GM03348 (cell line): ENCODE measurements around the gene P2RY2.
"Not testable (repeated sequence)": the region's sequence is repeated elsewhere in the genome, so short reads cannot be mapped to it uniquely, and the experiment has no call there.

Source experiments
- DNase-seq: peaks from one replicate; pipeline ENCODE4 v3.0.0; 2012; ENCODE audit warnings: low spot score

The P2RY2 gene

DNA sequence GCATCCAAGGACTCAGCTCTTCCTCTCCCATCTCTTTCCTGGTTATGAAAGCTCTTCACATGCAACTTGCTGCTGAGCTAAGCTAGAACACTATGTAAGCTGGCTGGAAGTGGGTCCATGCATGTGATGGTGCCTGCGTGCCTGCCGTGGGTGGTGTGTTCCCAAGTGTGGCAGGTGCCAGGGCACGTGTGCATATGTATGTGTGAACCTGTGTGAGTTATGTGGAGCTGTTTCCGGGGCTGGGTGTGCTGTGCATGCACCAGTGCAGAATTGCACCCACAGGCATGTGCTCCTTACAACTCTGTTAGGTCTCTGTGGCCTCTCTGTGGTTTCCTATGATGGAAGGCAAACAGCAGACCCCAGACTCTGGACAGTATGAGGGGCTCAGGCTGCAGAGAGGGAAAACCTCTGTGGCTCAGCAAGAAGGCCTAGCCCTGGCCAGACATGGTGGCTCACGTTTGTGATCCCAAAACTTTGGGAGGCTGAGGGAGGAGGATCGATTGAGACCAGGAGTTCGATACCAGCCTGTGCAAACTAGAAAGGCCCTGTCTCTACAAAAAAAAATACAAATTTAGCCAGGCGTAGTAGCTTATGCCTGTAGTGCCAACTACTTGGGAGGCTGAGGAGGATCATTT is 49.9 kb downstream of the P2RY2 start:
- no peak for DNase-seq

DNA sequence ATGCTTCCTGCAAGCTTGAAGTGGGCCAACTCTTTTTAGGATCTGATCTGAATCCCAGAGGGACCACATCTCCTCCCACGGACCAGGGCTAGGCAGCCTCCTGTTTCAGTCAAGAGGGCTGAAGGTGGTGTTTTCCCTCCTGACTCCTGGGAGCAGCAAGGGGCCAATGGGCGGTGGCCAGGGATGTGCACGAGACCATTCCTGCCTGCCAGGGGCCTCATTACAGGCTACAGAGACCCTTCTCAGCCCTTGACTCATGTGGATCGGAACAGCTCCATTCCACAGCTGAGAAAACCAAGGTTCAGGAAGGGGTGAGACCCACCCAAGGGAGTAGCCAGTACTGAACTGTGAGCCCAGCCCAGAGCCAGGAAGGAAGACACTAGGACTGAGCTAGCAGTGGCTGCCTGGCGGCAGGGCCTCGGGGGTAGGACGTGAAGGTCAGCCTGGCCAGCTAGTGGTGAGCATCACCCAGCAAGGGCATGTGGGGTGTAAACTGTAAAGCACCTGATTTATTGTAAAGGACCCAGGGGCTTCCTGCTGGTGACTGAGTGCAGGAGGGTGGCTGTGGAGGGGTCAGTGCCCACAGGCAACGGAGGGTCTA is 50.7 kb downstream of the P2RY2 start:
- DNase-seq: no peak

DNA sequence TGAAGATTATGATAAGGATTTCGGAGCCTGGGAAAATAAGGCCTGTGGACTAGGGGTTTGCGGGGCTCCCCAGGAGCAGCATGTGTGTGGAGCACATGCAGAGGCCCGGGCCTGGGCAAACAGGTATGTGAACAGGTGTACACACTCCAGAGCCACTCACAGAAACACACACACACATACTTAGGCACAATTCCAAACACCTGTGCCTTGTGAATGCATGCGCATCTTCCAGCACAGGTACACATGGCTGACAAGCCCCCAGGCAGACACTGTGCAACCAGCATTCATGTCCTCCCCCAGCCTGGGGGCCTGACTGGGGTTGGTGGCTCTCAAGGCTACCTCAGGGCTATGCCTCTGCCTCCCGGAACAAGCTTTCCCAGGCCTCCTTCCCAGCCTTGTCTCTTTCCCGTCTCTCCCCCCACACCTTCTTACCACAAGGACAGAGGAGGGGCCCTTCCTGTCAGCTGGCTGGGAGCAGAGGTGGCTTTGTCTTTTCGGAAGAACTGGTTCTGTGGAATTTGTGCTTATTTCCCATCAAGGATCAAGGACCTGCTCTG is 51.5 kb downstream of the P2RY2 start:
- no peak for DNase-seq

DNA sequence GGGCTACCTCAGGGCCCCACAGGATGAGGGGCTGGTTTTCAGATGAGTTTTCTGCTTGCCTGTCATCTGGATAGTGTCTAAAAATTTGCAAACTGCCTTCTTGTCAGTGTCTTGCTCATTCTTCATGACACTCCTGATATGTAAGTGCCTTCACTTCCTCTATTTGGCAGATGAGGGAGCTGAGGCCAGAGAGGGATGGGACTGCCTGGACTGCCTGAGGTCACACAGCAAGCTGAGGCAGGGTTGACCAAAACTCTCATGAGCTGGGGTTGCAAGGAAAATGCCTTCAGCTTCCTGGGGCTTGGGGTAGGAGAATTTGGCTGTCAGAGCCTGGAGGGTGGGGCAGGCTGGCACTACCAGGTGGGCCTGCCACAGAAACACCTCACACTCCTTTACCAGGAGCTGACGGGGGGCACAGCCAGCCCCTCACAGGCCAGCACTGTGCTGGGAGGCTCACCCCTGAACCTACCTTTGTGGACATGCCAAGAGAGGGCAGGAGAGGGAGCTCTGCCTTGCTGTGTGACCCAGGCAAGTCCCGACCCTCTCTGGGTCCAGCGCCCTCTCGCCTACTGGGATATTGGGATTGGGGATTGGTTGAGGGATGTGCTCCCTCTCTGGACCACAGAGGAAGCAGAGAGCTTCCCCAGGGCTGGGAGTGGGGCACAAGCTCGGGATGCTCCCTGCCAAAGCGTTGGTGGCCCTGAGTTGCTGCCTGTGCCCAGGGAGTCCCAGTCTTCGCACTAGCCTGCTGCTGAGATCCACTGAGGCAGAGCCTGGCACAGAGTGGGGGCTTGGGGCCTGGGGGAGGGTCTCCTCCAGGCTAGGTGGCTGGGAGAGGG is 52.2 kb downstream of the P2RY2 start:
- DNase-seq: no peak

DNA sequence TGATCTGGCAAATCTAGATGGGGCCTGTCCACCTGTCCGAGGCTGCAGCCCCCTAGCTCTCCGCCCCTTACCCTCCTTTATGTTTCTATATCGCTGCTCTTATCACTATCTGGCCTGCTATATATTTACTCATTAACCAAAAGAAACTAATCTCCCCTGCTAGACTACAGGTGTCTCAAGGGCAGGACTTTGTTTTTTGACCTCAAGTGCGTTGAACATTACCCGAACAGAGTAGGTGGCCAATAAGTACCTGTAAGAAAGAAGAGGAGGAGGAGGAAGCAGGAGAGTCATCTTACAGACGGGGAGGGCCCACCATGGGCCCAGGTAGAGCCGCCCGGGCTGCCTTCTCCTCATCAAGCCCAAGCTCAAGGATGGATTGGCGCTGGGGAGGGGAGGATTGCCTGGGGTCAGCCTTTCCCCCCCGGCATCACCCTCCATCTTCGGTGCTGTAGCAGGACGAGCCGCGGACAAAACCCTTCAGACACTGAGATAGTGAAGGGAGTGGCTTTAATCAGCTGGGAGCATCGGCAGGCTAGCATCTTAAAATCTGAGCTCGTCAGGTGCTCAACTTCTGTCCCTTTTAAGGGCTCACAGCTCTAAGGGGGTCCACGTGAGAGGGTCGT is 52.9 kb downstream of the P2RY2 start:
- no peak for DNase-seq

DNA sequence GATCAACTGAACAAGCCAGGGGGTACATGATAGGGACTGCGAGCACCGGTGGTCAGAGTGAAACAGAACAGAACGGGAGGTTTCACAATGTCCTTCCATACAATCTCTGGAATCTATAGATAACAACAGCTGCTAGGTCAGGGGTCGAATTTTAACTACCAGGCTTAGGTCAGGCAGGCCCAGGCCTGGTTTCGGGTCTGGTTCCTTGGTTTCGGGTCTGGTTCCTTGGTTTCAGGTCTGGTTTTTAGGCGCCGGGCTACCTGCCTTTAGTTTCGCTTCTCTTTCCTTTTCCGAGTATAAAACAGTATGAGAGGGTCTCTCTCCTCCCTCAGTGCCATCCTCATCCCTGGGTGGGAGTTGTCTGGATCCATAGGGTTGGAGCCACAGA is 53.4 kb downstream of the P2RY2 start:
- not testable (repeated sequence) for DNase-seq

DNA sequence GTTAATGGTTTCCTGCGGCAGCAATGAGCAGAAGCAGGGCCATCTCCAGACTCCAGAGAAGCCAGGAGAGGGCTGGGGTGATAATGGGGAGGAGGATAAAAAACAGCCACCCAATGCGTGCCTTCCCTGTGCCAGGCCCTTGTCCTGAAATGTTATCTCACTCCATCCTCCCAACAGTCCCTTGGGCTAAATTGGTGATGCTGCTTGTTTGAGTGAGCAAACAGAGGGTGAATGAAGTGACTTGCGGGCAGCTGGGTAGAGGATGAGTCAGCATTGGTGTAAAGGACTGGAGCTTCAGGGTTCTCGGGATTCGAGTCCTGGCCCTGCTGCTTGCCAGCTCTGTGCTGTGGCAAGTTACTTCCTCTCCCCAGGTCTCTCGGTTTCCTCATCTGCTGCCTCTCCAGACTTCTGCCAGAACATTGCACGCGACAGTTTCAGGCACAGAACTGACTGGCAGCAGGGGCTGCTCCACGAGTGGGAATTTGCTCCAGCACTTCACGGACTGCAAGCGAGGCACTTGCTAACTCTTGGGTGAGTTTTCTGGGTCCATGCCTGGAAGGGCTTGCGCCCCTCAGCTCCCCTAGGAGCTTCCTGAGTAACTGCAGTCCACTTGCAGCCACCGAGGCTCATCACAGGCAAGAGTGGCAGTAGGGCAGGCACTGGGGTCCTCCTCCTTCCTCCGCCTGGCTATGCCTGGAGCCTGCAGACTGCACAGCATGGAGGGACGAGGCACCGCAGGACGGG is 54.0 kb downstream of the P2RY2 start, which contains the start of gene P2RY6:
Gene P2RY6 (plus strand): TSS at position 403 of the 744 bp plus-strand sequence. CDS start 24,181 bp downstream, outside the sequence.
- DNase-seq: peak; percentile 29

DNA sequence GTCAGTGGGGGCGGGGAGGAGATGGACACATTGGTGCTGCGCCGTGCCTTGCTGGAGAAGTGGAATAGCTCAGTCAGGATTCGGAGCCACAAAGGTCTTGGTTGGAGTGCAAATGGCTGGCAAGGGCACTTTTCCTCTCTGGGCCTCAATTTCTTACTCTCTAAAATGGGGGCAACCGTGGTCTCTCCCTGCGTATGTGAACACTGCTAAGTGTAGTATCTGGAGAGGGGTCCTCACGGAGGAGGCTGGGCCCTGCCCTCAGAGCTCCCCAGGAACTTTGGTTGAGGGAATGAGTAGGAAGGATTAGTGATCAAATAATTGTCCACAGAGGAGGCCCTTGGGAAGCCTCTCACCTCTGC is 54.6 kb downstream of the P2RY2 start:
- no peak for DNase-seq

DNA sequence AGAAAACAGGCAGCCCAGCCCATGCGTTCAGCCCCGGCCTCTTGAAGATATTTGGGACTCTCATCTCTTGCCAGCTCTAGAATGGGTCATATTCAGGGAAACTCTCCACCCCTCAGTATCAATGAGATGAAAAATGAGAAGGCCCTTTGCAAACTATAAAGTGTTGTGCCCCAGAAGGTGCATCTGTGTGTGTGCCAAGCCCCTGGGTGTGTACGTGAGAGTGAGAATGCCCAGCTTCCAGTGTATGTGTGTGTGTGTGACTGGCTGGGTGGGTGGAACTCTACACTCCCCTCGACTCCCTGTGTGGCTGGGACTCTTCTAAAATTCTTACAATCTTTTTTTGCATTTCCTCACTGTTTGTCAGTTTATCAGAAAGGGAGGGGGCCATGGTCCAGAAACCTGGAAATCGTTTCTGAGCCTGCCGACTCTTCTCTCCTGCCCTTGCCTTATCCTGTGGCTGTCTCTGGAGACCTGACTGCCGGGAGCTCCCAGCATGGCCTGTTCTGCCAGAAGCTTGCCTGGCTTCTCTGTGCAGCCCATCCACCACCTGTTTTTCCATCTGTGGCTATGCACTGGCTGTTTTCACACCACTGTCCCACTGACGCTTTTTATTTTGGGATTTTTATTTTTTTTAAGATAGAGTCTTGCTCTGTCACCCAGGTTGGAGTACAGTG is 55.3 kb downstream of the P2RY2 start:
- DNase-seq: no peak

DNA sequence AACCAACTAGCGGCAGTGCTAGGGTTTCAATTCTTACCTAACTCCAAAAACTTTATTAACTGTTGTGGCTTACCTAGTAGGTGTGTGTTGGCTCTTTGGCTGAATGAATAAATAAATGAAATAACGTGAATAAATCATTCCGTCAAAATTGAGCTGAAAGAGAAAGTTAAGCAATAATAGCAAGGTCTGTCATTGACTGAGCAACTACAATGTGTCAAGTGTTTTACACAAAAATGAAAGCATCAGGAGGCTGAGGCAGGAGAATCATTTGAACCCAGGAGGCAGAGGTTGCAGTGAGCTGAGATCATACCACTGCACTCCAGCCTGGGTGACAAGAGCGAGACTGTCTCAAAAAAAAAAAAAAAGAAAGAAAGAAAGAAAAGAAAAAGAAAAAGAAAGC is 56.1 kb downstream of the P2RY2 start:
- DNase-seq: not testable (repeated sequence)

DNA sequence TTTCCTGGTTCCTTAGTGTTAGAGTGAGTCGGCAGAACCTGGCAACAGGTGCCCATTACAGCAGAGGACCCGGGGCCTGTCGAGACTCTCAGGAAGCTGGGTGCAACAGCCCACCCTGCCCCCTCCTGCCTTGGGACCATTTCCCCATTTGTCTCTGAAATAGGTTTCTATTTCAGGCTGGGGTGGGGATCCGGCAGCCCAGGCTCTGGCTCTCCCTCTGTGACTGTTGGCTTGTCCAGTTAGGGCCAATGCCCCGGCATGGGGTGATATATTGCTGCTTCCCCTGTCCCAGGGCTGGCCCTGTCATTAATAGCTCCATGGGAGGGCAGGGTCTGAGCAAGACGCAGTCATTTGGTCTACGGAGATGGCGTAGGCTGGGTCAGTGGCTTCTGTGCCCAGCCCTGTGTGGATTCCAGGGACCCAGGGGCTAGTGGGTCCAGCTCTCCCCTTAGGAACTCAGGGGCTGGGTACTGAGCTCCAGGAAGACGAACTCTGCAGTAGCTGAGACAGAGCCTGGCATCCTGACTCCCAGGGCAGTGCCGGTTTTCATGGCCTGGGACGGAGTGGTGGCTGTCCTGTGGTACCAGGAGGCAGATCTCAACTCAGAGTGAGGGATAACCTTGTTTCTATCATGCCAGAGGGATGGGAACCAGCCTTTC is 56.8 kb downstream of the P2RY2 start:
- DNase-seq: no peak

DNA sequence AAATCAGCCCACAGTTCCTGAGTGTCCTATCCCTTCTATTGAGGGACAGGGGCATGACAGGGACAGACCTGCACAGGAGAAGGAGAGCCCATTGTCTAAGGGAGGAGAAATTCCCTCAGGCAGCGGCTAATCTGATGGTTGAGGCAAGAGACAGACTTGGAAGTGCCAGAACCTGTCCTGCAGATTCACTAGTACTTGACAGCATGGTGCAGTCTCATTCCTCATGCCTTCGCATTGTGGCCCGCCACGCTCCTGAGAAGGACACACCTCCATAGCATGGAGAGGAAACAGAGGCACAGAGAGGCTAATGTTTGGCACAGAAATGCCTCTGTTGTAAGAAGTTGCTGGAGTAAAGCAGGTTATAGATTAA is 57.3 kb downstream of the P2RY2 start:
- DNase-seq: no peak

DNA sequence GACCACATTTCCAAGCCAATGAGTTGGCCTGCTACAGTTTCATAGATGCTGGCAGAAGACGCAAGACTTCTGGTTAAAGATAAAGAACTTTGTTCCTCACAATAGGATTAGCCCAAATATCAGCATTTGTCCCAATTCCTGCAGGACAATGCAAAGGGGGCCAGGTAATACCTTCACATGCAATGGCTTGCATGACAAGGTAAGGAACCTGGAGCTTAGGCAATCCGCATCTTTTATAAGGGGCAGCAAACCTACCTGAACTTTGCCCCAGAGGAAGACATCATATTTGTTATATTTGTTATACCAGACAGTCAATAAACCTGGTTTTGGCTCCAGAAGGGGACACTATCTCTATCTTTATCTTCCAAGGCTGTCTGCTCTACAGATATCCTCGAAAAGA is 59.4 kb downstream of the P2RY2 start:
- DNase-seq: no peak

DNA sequence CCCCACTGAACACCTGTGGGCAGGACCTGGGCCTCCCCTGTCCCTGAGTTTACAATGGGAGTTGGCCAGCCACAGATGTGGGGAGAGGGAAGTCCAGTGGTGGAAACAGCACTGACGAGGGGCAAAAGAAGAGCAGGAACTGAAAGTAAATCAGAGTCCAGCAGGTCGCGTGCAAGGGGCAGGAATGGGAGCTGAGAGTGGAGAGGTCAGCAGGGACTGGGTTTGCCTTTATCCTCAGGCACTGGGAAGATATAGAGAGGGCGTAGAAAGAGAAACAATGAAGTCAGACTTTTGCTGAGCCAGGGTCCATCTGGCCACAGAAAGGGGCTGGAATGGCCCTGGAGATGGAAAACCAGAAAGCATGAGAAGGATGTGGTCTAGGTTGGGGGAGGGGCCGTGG is 62.5 kb downstream of the P2RY2 start:
- no peak for DNase-seq

DNA sequence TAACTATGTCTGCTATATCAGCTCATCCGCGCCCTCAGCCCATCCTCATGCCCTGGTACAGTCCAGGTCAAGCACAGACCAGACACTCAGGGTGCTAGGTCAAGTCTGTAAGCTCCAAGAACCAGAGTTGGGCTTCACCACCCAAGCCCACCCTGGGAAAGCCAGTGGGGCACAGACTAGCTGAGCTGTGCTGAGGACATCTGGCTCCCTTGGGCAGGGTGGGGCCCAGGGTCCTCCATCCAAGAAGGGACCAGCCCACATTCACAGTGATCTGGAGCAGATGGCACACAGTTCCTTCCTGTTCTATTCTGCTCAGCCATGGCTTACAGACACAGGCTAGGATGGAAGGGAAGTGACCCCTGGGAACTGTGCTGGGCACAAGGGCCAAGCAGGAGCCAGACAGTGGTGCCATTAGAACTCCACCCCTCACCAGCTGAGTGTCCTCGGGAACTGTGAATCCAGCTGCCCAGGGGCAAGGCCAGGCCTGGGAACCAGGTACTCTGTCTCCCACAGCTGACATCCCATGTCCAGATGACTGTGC is 63.2 kb downstream of the P2RY2 start:
- no peak for DNase-seq

DNA sequence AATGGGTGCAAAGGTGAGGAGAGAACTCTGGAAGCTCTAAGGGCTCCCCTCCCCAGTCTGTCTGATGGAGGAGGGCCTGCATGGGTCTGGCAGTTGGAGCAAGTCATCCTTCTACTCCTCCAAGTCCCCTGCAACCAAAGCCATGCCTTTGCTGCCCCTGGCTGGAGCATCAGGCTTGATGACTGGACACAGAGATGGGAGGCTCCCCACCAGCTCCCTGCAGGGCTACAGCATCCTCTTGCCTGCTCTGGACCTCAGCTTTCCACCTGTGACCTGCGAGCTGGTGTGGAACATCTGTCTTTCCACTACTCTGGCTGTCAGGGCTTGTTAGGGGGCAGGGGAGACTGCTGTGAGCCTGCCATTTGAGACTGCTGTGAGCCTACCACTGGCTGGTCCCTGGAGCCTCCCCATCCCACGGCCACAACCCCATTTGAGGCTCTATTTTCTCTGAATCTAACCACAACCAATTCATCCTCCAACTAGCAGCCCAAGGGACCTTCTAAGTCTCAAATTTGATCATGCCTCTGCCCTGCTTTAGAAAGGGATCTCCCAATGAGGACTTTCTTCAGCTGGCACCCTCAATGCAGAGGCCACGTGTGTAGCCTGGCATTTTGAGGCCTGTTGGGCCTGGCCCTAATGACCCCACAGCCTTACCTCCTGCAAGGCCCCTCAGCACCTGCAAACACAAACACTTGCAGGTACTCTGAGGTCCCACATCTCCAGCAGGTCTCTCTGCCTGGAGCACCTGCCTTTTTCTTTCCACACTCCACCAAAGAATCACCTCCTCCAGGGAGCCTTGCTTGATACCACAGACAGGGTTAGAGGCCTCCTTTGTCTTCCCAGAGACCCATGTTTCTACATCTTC is 63.9 kb downstream of the P2RY2 start:
- no peak for DNase-seq

DNA sequence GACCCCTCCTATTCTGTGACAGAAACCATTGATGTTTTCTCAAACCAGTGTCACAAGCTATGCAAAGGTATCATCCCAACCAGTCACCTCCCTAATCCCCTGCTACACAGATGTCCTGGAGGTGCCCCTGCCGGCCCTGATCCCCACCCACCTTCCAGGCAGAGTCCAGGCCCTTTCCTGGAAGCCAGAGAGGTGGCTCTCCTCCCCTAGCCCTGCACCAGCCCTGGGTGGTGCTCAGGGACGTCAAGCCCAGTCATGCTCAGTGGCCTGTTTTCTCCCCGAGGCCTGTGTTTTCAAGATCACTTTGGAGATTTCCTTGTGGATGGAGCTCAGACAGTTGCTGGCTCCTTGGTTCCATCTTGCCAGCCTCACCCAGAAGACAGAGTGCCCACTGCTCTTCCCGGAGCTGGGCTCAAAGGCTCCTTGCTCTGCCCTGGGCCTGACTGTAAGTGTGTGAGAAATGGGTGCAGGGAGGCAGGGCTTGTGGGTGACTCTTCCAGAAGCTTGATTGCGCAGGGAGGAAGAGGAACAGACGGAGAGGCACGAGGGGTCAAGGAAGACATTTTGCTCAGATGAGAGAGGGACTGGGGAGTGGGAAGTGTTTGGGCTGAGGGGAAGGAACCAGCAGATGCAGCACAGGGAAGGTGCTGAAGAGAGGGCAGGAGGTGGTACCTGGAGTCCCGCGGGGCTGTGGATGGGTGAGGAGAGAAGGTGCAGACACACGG is 65.4 kb downstream of the P2RY2 start:
- DNase-seq: no peak

DNA sequence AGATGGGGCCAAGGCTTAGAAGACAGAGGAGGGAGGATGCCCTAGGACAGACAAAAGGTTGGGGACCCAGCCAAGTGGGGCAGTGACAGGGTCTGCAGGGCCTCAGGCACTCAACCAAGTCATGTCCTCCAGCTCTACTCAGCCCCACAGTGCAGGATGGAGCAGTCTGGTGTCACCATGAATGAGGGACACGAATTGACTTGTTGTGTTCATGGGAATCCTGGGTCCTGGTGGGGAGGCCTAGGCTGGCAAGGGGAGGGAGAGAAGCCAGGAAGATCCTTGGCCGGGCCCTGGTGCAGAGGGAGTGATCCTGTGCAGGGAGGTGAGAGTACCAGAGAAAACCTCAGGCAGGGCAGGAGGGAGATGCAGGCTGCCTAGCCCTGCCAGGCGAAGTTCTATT is 66.0 kb downstream of the P2RY2 start:
- DNase-seq: no peak

DNA sequence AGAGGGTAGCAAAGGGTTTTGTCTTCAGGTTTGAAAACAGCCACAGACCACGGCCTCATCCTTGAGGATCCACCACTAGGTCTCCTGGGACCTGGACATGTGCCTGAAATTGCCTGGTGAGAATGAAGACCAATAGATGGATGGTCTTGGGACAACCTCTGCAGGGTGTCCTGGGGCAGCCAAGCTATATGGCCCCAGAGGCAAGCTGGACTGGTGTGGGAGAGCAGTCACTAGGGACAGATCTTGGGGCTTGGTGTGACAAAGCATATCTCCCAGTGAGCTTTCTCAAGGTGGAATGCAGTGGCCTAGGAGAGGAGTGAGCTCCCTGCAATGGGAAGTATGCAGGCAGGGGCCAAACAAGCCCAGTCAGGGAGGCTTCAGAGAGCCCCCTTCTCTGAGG is 67.6 kb downstream of the P2RY2 start:
- no peak for DNase-seq
